ENCODE results near the gene SDHD.

DNA sequence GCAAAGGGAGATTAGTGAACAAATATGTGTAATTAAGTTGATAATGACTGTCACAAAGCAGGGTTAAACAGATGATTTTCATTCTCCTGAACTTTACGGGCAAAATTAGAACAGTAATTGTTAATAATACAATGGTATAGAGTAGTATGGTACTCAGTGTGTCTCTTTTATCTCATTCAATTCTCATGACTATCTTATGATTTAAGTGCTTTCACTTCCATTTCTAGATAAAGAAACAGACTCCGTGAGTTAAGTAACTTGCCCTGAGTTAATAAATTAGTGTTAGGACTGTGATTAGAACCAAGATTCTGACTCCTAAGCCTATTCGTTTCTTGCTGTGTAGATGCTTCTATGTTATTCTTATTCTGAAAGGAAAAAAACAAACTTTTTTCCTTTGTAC lies 34.9 kb upstream of the SDHD start:
- TF ChIP-seq, protein P1, sequence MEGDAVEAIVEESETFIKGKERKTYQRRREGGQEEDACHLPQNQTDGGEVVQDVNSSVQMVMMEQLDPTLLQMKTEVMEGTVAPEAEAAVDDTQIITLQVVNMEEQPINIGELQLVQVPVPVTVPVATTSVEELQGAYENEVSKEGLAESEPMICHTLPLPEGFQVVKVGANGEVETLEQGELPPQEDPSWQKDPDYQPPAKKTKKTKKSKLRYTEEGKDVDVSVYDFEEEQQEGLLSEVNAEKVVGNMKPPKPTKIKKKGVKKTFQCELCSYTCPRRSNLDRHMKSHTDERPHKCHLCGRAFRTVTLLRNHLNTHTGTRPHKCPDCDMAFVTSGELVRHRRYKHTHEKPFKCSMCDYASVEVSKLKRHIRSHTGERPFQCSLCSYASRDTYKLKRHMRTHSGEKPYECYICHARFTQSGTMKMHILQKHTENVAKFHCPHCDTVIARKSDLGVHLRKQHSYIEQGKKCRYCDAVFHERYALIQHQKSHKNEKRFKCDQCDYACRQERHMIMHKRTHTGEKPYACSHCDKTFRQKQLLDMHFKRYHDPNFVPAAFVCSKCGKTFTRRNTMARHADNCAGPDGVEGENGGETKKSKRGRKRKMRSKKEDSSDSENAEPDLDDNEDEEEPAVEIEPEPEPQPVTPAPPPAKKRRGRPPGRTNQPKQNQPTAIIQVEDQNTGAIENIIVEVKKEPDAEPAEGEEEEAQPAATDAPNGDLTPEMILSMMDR (conservative IDR thresholded peaks at IDR 0.05): no peak
- no peak for TF ChIP-seq ZFX (IDR thresholded peaks at IDR 0.05)

Data from C4-2B (cell line).